ENCODE measurements around the gene SRPX2. TPM values are rescaled to one million over a fixed set of nuclear protein-coding genes. Genes with fewer than 3 reads are reported as not detected.

The SRPX2 gene
- total and polyA plus RNA-seq, 2 experiments from 2014 or later = 22.9 to 24.9 TPM

DNA sequence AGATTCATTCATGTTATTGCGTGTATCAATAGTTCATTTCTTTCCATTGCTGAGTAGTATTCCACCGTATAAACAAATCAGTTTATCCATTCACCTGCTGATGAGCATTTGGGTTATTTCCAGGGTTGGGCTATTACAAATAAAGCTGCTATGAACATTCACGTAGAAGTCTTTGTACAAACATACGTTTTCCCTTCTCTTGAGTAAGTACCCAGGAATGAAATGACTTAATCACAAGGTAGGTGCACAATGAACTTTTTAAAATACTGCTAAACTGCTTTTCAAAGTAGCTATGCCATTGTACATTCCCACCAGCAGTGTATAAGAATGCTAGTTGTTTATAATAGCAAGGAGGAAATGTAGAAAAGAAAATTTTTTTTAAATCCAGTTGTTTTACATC is 52.0 kb downstream of the SRPX2 start:
- 53% methylated on average over 4 of the region's 4 CpGs for WGBS (ENCODE audit: low lambda C conversion rate, missing lambda C conversion rate)
- H3K79me2 ChIP-seq = no peaks in the 10 kb centered on the region
- H2AFZ ChIP-seq = no peak overlapping the region
- peak overlapping the region; percentile 31 for H3K27ac ChIP-seq
- TF ChIP-seq EZH2phosphoT487 (IDR thresholded peaks at IDR 0.05; ENCODE audit: low read depth, severe bottlenecking, unreplicated experiment) (no peak), EZH2 (IDR thresholded peaks at IDR 0.05; ENCODE audit: borderline replicate concordance) (no peak)
- TF ChIP-seq, protein P1, sequence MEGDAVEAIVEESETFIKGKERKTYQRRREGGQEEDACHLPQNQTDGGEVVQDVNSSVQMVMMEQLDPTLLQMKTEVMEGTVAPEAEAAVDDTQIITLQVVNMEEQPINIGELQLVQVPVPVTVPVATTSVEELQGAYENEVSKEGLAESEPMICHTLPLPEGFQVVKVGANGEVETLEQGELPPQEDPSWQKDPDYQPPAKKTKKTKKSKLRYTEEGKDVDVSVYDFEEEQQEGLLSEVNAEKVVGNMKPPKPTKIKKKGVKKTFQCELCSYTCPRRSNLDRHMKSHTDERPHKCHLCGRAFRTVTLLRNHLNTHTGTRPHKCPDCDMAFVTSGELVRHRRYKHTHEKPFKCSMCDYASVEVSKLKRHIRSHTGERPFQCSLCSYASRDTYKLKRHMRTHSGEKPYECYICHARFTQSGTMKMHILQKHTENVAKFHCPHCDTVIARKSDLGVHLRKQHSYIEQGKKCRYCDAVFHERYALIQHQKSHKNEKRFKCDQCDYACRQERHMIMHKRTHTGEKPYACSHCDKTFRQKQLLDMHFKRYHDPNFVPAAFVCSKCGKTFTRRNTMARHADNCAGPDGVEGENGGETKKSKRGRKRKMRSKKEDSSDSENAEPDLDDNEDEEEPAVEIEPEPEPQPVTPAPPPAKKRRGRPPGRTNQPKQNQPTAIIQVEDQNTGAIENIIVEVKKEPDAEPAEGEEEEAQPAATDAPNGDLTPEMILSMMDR (IDR thresholded peaks at IDR 0.05; ENCODE audit: poor library complexity) = no peak
- no peaks in the 10 kb centered on the region for H3K36me3 ChIP-seq (replicated peaks; ENCODE audit: insufficient read depth, low read depth)
- H3K27me3 ChIP-seq = no peaks in the 10 kb centered on the region
- H3K9me2 ChIP-seq (replicated peaks; ENCODE audit: insufficient read depth) = no peaks in the 10 kb centered on the region
- H3K9me3 ChIP-seq (ENCODE audit: low read depth) = no peaks in the 10 kb centered on the region
- H4K20me1 ChIP-seq (ENCODE audit: insufficient read depth, poor library complexity, severe bottlenecking) = no peaks in the 10 kb centered on the region
- no peak overlapping the region for H3K4me3 ChIP-seq
- H3K4me1 ChIP-seq (ENCODE audit: insufficient read depth) = no peaks in the 10 kb centered on the region
- no peak overlapping the region for H3K4me2 ChIP-seq
- no peak for DNase-seq (ENCODE audit: low spot score)

DNA sequence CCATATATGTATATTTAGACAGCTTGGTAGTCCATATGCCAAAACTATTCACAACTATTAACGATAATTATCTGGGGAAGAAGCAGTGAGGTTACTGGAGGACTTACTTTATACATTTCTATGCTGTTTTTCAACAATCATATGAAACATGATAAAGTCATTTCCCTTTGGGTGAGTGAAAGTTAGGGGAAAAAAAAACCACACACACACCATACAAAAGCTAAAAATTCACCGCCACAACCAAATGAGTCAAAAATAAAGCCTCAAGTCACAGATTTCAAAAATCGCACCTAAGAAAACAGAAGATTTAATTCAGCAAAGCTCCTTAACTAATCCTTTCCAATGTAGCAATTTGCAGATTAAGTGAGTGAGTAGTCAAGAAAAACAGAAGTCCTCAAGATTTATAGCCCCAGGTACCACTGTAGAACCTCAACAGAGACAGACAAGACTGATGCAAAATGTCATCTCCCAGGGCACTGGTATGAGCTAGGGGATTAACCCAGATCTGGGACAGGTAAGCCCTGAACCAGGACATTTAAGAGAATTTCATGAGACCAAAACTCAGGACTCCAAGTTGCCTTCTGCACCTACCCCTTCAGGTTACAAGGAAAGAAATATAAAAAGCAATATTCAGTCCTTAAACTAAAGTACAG is 52.8 kb downstream of the SRPX2 start:
- DNase-seq (ENCODE audit: low spot score) = no peak
- Histone ChIP-seq H3K4me1 (ENCODE audit: insufficient read depth) (no peaks in the 10 kb centered on the region), H3K4me2 (no peak overlapping the region), H3K36me3 (replicated peaks; ENCODE audit: insufficient read depth, low read depth) (no peaks in the 10 kb centered on the region), H2AFZ (no peak overlapping the region), H4K20me1 (ENCODE audit: insufficient read depth, poor library complexity, severe bottlenecking) (no peaks in the 10 kb centered on the region), H3K9me3 (ENCODE audit: low read depth) (no peaks in the 10 kb centered on the region), H3K27ac (no peak overlapping the region), H3K9me2 (replicated peaks; ENCODE audit: insufficient read depth) (no peaks in the 10 kb centered on the region), H3K27me3 (no peaks in the 10 kb centered on the region), H3K79me2 (no peaks in the 10 kb centered on the region), H3K4me3 (no peak overlapping the region)
- TF ChIP-seq, protein P1 (IDR thresholded peaks at IDR 0.05; ENCODE audit: poor library complexity) = no peak
- TF ChIP-seq EZH2phosphoT487 (IDR thresholded peaks at IDR 0.05; ENCODE audit: low read depth, severe bottlenecking, unreplicated experiment) (no peak), EZH2 (IDR thresholded peaks at IDR 0.05; ENCODE audit: borderline replicate concordance) (no peak)
- WGBS (ENCODE audit: low lambda C conversion rate, missing lambda C conversion rate) = 78% methylated on average over 3 of the region's 3 CpGs

DNA sequence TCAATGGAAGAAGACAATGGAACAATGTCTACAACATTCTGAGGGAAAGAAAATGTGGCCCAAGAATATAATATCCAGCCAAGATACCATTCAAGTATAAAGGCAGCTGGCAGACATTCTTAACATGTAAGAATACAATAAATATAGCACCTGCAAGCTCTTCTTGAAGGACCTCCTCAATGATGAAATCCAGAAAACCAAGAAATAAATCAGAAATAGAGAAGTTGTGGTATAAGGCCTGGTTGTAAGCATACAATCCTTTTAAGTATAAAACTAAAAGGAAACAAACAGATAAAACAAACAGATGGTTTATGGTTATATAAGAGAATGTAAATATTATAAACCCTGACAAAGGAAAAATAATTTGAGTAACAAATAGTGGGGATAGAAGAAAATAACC is 54.6 kb downstream of the SRPX2 start:
- no peak overlapping the region for H3K4me2 ChIP-seq
- no peaks in the 10 kb centered on the region for H3K79me2 ChIP-seq
- TF ChIP-seq EZH2phosphoT487 (IDR thresholded peaks at IDR 0.05; ENCODE audit: low read depth, severe bottlenecking, unreplicated experiment) (no peak), EZH2 (IDR thresholded peaks at IDR 0.05; ENCODE audit: borderline replicate concordance) (no peak)
- TF ChIP-seq, protein P1 (IDR thresholded peaks at IDR 0.05; ENCODE audit: poor library complexity) = no peak
- H3K4me3 ChIP-seq = no peak overlapping the region
- H3K27ac ChIP-seq = no peak overlapping the region
- H2AFZ ChIP-seq = no peak overlapping the region
- H3K9me2 ChIP-seq (replicated peaks; ENCODE audit: insufficient read depth) = no peaks in the 10 kb centered on the region
- H3K9me3 ChIP-seq (ENCODE audit: low read depth) = no peaks in the 10 kb centered on the region
- no peak for DNase-seq (ENCODE audit: low spot score)
- H3K36me3 ChIP-seq (replicated peaks; ENCODE audit: insufficient read depth, low read depth) = no peaks in the 10 kb centered on the region
- H3K27me3 ChIP-seq = no peaks in the 10 kb centered on the region
- H4K20me1 ChIP-seq (ENCODE audit: insufficient read depth, poor library complexity, severe bottlenecking) = no peaks in the 10 kb centered on the region
- H3K4me1 ChIP-seq (ENCODE audit: insufficient read depth) = no peaks in the 10 kb centered on the region
